Measurements from ENCODE around the gene PEDS1.
"Not testable (repeated sequence)": the region's sequence is repeated elsewhere in the genome, so short reads cannot be mapped to it uniquely, and the experiment has no call there.

- TF ChIP-seq, protein P1, sequence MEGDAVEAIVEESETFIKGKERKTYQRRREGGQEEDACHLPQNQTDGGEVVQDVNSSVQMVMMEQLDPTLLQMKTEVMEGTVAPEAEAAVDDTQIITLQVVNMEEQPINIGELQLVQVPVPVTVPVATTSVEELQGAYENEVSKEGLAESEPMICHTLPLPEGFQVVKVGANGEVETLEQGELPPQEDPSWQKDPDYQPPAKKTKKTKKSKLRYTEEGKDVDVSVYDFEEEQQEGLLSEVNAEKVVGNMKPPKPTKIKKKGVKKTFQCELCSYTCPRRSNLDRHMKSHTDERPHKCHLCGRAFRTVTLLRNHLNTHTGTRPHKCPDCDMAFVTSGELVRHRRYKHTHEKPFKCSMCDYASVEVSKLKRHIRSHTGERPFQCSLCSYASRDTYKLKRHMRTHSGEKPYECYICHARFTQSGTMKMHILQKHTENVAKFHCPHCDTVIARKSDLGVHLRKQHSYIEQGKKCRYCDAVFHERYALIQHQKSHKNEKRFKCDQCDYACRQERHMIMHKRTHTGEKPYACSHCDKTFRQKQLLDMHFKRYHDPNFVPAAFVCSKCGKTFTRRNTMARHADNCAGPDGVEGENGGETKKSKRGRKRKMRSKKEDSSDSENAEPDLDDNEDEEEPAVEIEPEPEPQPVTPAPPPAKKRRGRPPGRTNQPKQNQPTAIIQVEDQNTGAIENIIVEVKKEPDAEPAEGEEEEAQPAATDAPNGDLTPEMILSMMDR (IDR thresholded peaks at IDR 0.05; ENCODE audit: control extremely low read depth in 1 of 3, insufficient read depth in 1 of 3, low read depth in 1 of 3, low read length in 3 of 3) = not testable (repeated sequence)
- TF ChIP-seq SRF (IDR thresholded peaks at IDR 0.05; ENCODE audit: low read depth, low read length); POLR2A (IDR thresholded peaks at IDR 0.05; ENCODE audit: control extremely low read depth in 1 of 2, low read depth in 2 of 2, low read length in 2 of 2); RAD21 (IDR thresholded peaks at IDR 0.05 in 1 of 2, conservative IDR thresholded peaks at IDR 0.05 in 1 of 2; ENCODE audit: low read depth in 2 of 2, low read length in 2 of 2); TAF1 (IDR thresholded peaks at IDR 0.05; ENCODE audit: low read depth, low read length); SP1 (IDR thresholded peaks at IDR 0.05; ENCODE audit: low read depth, low read length); ATF3 (IDR thresholded peaks at IDR 0.05; ENCODE audit: insufficient read depth, low read depth, low read length); EZH2 (IDR thresholded peaks at IDR 0.05; ENCODE audit: low read depth, low read length, severe bottlenecking): not testable (repeated sequence)
These were observed 8.0 kb upstream of the PEDS1 start for GRCh38 chr20:50161494-50161893.
